Measurements from ENCODE around the gene RASD2.

RASD2 gene

GRCh38 chr22:35593891-35594470 lies 53.4 kb downstream of the RASD2 start:
- H3K4me3 ChIP-seq (ENCODE audit: low read depth, low read length) = no peak overlapping the region
- no peak for TF ChIP-seq CTCF (IDR thresholded peaks at IDR 0.05; ENCODE audit: low read depth, low read length)

- no peak overlapping the region for H3K4me3 ChIP-seq (ENCODE audit: low read depth, low read length)
- no peak for TF ChIP-seq CTCF (IDR thresholded peaks at IDR 0.05; ENCODE audit: low read depth, low read length)
These were observed 54.1 kb downstream of the RASD2 start for GRCh38 chr22:35594686-35595085.

GRCh38 chr22:35596821-35597220 lies 56.2 kb downstream of the RASD2 start:
- TF ChIP-seq CTCF (IDR thresholded peaks at IDR 0.05; ENCODE audit: low read depth, low read length) = no peak
- H3K4me3 ChIP-seq (ENCODE audit: low read depth, low read length) = no peak overlapping the region

- TF ChIP-seq CTCF (IDR thresholded peaks at IDR 0.05; ENCODE audit: low read depth, low read length) = no peak
- no peak overlapping the region for H3K4me3 ChIP-seq (ENCODE audit: low read depth, low read length)
These were observed 57.2 kb downstream of the RASD2 start for GRCh38 chr22:35597692-35598395.

- no peak for TF ChIP-seq CTCF (IDR thresholded peaks at IDR 0.05; ENCODE audit: low read depth, low read length)
- no peak overlapping the region for H3K4me3 ChIP-seq (ENCODE audit: low read depth, low read length)
These were observed 57.7 kb downstream of the RASD2 start for GRCh38 chr22:35598396-35598710.

GRCh38 chr22:35599364-35599763 lies 58.7 kb downstream of the RASD2 start:
- H3K4me3 ChIP-seq (ENCODE audit: low read depth, low read length) = no peak overlapping the region
- TF ChIP-seq CTCF (IDR thresholded peaks at IDR 0.05; ENCODE audit: low read depth, low read length) = no peak

GRCh38 chr22:35600476-35600875 lies 59.8 kb downstream of the RASD2 start:
- no peak for TF ChIP-seq CTCF (IDR thresholded peaks at IDR 0.05; ENCODE audit: low read depth, low read length)

More at GRCh38 chr22:35600476-35600875, 59.8 kb downstream of the RASD2 start:
- H3K4me3 ChIP-seq (ENCODE audit: low read depth, low read length) = no peak overlapping the region

Data from WI38 (cell line).